ENCODE results near the gene POFUT1. TPM values are rescaled to one million over a fixed set of nuclear protein-coding genes. Genes with fewer than 3 reads are reported as not detected.

The POFUT1 gene
- total RNA-seq, 1 experiment from 2014 or later, result 52.4 TPM

DNA sequence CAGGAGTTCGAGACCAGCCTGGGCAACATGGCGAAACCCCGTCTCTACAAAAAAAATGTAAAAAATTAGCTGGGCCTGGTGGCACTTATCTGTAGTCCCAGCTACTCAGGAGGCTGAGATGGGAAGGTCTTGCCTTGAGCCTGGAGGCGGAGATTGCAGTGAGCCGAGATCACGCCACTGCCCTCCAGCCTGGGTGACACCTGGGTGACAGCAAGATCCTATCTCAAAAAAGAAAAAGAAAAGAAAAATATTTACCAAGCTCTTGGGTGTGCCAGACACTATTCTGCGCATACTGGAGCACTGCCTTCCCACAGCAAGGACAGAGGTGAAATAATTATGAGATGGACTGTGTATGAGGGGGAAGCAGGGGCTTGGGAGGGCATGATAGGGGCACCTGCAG is 19.6 kb downstream of the POFUT1 start:
- Histone ChIP-seq H3K9me3 (replicated peaks) (no peaks in the 10 kb centered on the region), H3K27me3 (replicated peaks) (no peaks in the 10 kb centered on the region), H3K36me3 (peaks cover 79% of the 10 kb centered on the region), H3K4me1 (replicated peaks) (no peaks in the 10 kb centered on the region), H3K4me3 (no peak overlapping the region), H3K27ac (no peak overlapping the region)
- DNase-seq (ENCODE audit: low read depth in 1 of 2, low spot score in 2 of 2), result no peak

DNA sequence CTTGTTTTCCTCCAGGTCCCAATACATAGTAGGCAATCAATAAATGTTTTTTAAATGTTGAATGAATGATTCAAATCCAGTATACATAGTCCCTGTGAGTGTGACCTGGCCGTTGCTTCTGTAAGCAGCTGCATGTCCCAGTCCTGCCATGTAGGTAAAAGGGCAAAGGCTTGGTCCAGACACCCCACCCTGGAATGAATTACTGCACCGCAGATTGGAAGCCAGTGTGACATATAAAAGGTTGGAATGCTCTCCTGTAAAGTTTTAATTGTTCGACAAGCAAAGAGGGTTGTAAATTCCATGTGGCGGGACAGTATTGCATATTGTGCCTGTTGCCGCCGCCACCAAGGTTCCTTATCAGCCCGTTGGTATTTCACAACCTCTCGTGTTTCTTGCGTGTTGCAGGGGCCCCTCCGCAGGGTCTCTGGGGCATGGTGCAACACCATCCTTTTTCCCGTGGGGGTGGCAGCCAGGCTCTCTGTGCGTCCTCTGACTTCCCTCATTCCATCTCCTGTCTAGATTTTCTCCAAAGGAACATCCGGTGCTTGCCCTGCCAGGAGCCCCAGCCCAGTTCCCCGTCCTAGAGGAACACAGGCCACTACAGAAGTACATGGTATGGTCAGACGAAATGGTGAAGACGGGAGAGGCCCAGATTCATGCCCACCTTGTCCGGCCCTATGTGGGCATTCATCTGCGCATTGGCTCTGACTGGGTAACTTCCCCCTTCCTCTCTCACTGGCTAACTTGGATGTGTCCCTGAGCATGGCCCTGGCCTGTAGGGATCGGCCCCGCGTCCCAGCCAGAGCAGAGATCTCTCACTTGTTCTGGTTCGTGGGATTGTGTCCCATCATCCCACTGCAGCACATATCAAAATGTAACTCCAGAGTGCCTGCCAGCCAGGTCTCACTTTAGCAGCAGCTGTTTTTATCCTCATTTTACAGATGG is 20.3 kb downstream of the POFUT1 start:
- no peaks in the 10 kb centered on the region for H3K4me1 ChIP-seq (replicated peaks)
- no peak for DNase-seq (ENCODE audit: low read depth in 1 of 2, low spot score in 2 of 2)
- H3K36me3 ChIP-seq, result peaks cover 79% of the 10 kb centered on the region
- no peak overlapping the region for H3K4me3 ChIP-seq
- no peak overlapping the region for H3K27ac ChIP-seq
- no peaks in the 10 kb centered on the region for H3K27me3 ChIP-seq (replicated peaks)
- no peaks in the 10 kb centered on the region for H3K9me3 ChIP-seq (replicated peaks)

DNA sequence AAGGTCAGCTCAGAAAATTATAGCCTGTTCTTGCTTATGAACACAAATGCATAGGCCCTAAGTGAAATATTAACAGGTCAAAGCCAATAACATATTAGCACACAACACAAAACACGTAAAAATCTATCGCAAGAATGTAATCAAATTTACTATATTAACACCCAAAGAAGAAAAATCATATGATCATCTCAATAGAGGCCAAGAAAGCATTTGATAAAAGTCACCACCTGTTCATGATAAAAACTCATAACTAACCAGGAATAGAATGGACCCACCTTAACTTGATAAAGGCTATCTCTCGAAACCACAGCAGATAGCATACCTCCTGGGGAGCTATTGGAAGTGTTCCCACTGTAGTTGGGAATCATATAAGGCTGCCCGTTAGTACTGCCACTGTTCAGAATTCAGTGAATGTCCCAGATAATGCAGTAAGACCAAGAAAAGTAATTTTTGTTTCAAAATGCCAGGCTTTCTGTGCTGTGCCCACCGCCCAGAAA is 21.6 kb downstream of the POFUT1 start:
- Histone ChIP-seq H3K9me3 (replicated peaks) (no peaks in the 10 kb centered on the region), H3K36me3 (peaks cover 80% of the 10 kb centered on the region), H3K4me3 (no peak overlapping the region), H3K27me3 (replicated peaks) (no peaks in the 10 kb centered on the region), H3K27ac (no peak overlapping the region), H3K4me1 (replicated peaks) (no peaks in the 10 kb centered on the region)
- no peak for DNase-seq (ENCODE audit: low read depth in 1 of 2, low spot score in 2 of 2)

DNA sequence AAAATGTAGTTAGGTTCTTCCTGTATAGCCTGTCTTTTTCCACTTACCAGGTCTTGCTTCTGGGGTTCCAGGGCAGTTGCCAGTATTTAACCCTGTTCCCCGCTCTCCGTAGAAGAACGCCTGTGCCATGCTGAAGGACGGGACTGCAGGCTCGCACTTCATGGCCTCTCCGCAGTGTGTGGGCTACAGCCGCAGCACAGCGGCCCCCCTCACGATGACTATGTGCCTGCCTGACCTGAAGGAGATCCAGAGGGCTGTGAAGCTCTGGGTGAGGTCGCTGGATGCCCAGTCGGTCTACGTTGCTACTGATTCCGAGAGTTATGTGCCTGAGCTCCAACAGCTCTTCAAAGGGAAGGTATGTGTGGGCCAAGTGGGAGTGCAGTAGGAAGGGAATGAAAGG is 23.0 kb downstream of the POFUT1 start:
- H3K9me3 ChIP-seq (replicated peaks), result no peaks in the 10 kb centered on the region
- no peaks in the 10 kb centered on the region for H3K27me3 ChIP-seq (replicated peaks)
- no peak overlapping the region for H3K27ac ChIP-seq
- DNase-seq (ENCODE audit: low read depth in 1 of 2, low spot score in 2 of 2), result no peak
- no peaks in the 10 kb centered on the region for H3K4me1 ChIP-seq (replicated peaks)
- no peak overlapping the region for H3K4me3 ChIP-seq
- peaks cover 87% of the 10 kb centered on the region for H3K36me3 ChIP-seq

DNA sequence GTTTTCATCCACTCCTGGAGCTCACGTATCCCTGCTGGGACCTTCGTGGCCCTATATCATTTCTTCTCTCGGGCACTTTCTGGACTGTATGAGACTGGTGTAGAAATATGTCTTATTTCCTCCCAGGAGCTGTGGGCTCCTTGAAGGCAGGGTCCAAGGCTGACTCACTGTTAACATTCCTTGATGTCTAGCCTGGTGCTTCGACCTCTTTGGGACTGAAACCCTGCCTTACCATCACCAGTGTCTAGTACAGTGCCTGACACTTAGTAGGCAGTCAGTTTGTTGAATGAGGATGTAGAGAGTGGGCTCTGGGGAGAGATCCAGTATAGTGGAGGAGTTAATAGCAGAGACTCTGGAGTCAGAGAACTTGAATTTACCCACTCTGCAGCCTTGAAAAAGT is 23.6 kb downstream of the POFUT1 start:
- DNase-seq (ENCODE audit: low read depth in 1 of 2, low spot score in 2 of 2), result no peak
- H3K27ac ChIP-seq, result no peak overlapping the region
- peaks cover 90% of the 10 kb centered on the region for H3K36me3 ChIP-seq
- no peaks in the 10 kb centered on the region for H3K27me3 ChIP-seq (replicated peaks)
- H3K4me3 ChIP-seq, result no peak overlapping the region
- no peaks in the 10 kb centered on the region for H3K9me3 ChIP-seq (replicated peaks)
- no peaks in the 10 kb centered on the region for H3K4me1 ChIP-seq (replicated peaks)

DNA sequence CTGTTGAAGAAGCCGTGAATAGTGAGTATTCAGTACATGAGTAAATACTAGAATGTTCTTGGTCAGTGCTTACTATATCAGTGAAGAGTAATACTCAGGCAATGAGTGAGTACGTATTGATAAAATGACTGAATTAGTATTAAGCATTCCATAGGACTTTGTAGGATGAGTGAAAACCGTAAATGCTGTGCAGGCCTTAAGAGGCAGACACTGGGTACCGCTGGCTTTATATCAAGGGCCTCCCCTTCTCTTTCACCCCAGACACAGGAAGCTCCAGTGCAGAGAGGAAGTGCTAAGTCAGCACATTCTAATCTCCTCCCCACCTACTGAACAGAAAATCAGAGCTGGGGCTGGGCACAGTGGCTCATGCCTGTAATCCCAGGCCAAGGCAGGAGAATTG is 24.2 kb downstream of the POFUT1 start:
- Histone ChIP-seq H3K27ac (no peak overlapping the region), H3K36me3 (peaks cover 84% of the 10 kb centered on the region), H3K4me3 (no peak overlapping the region), H3K27me3 (replicated peaks) (no peaks in the 10 kb centered on the region), H3K9me3 (replicated peaks) (no peaks in the 10 kb centered on the region), H3K4me1 (replicated peaks) (no peaks in the 10 kb centered on the region)
- DNase-seq (ENCODE audit: low read depth in 1 of 2, low spot score in 2 of 2), result no peak

DNA sequence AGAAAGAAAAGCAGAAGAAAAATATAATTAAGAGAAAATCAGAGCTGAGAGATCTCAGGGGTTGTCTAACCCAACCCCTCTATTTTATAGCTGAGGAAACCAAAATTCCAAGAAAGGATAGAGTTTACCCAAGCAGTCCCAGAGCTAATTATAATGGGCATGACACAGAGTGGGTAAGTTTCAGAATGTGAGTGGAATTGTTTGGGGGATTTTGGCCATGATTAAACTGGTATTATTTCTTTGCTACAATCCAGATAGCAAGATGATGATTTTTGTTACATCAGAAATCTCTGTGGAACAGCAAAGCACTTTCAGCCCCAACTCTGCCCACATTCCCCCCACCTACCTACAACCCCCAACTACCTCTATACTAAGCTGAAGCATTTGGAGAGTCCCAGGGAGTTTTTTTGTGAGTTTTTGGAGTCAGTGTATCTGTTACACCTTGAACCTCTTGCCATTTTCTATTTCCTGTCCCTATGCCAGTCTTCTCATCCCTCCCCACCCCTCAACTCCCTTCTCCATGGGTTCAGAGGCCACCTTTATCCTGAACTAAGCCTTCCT is 24.7 kb downstream of the POFUT1 start:
- H3K9me3 ChIP-seq (replicated peaks), result no peaks in the 10 kb centered on the region
- H3K4me1 ChIP-seq (replicated peaks), result no peaks in the 10 kb centered on the region
- H3K27me3 ChIP-seq (replicated peaks), result no peaks in the 10 kb centered on the region
- no peak for DNase-seq (ENCODE audit: low read depth in 1 of 2, low spot score in 2 of 2)
- no peak overlapping the region for H3K4me3 ChIP-seq
- peaks cover 78% of the 10 kb centered on the region for H3K36me3 ChIP-seq
- H3K27ac ChIP-seq, result no peak overlapping the region

DNA sequence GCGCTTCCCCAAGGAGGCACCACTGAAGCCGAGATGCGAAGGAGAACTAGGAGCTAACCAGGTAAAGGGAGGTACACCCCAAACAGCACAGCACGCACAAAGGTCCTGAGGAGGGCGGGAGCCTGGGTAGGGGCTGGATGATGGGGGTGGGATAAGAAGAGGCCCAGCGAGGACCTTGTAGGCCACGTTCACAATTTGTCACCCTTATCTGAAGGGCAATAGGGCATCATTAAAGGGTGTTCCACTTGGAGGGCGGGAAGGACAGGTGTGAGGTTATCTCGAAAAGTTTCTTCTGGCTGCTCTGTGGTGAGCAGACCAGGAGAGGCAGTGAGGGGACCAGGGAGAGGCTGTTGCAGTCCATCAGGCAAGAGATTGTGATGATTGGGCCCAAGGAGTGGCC is 25.6 kb downstream of the POFUT1 start:
- DNase-seq (ENCODE audit: low read depth in 1 of 2, low spot score in 2 of 2), result no peak
- no peak overlapping the region for H3K4me3 ChIP-seq
- H3K27ac ChIP-seq, result no peak overlapping the region
- H3K4me1 ChIP-seq (replicated peaks), result no peaks in the 10 kb centered on the region
- no peaks in the 10 kb centered on the region for H3K9me3 ChIP-seq (replicated peaks)
- peaks cover 74% of the 10 kb centered on the region for H3K36me3 ChIP-seq
- no peaks in the 10 kb centered on the region for H3K27me3 ChIP-seq (replicated peaks)

DNA sequence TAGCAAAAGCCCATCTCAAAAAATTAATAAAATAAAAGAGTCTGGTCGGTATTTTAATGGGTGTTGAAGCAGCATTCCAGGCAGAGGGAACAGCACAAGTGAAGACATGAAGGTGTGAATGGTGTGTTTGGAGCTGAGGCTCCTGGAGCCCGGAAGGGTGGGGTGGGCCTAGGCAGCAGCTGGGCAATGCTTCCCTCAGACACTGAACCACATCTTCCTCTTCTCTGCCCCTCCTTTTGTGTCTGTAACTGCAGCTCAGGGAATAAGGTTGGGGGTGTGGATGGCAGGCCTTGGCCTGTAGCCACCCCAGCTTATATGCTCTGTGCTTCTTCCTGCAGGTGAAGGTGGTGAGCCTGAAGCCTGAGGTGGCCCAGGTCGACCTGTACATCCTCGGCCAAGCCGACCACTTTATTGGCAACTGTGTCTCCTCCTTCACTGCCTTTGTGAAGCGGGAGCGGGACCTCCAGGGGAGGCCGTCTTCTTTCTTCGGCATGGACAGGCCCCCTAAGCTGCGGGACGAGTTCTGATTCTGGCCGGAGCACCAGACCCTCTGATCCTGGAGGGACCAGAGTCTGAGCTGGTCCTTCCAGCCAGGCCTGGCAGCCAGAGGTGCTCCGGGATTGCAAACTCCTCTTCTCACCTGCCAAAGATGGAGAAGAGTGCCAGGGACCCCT is 26.6 kb downstream of the POFUT1 start:
- Histone ChIP-seq H3K4me1 (replicated peaks) (no peaks in the 10 kb centered on the region), H3K4me3 (no peak overlapping the region), H3K9me3 (replicated peaks) (no peaks in the 10 kb centered on the region), H3K36me3 (peaks cover 64% of the 10 kb centered on the region), H3K27ac (no peak overlapping the region), H3K27me3 (replicated peaks) (no peaks in the 10 kb centered on the region)
- no peak for DNase-seq (ENCODE audit: low read depth in 1 of 2, low spot score in 2 of 2)

DNA sequence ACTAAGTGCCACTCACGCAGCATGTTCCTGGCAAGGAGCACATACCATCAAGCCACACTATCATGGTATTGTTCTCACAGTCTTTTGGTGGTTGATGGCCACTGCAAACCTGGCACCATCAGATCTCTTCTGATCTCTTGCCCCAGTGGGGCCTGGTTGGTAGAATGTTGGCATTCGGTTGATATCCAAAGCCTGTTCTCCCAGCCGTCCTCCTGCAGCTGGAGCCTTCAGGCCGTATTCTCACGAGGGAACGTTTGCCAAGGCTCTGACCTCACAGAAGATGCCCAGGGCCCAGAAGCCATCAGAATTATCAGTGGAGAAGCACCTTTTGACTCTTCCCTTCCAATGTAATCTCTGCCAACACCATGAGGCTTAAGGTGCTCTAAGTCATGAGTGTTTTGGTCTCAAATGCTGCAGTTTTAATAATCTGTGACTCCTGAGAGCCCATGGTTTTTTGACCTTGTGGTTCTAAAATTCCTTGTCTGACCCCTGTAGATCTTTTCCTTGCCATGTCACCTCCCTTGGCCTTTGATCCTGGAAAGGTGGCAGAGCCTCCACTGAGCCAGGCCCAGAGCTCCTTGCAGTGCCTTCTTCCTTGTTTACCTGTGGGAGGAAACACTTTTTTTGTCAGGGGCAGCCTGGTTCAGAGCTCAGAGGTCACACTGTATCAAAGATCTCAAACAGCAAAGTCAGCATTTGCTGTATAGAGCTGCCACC is 27.8 kb downstream of the POFUT1 start:
- DNase-seq (ENCODE audit: low read depth in 1 of 2, low spot score in 2 of 2), result no peak
- H3K4me3 ChIP-seq, result no peak overlapping the region
- no peaks in the 10 kb centered on the region for H3K4me1 ChIP-seq (replicated peaks)
- H3K27ac ChIP-seq, result no peak overlapping the region
- H3K27me3 ChIP-seq (replicated peaks), result no peaks in the 10 kb centered on the region
- H3K36me3 ChIP-seq, result peaks cover 53% of the 10 kb centered on the region
- H3K9me3 ChIP-seq (replicated peaks), result no peaks in the 10 kb centered on the region

DNA sequence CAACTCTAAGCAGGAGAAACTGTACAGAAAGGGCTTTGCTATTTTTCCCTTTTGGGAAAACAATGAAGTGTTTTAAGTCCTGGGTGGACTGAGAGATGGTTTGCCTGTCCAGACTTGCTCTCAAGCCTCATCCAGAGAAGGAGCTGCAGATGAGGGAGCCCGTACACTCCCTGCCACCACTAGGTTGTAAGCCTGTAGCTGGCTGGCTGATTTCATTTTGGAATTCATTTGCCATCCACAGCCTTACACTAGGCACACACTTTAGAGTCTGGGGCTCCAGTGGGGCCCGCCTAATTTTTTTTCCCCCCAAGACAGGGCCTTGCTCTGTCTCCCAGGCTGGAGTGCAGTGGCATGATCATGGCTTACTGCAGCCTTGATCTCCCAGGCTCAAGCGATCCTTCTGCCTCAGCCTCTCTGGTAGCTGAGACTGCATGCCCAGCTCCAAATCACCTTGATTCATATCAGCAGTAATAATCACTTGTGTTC is 28.4 kb downstream of the POFUT1 start:
- Histone ChIP-seq H3K9me3 (replicated peaks) (no peaks in the 10 kb centered on the region), H3K4me1 (replicated peaks) (no peaks in the 10 kb centered on the region), H3K4me3 (no peak overlapping the region), H3K27ac (no peak overlapping the region), H3K27me3 (replicated peaks) (no peaks in the 10 kb centered on the region), H3K36me3 (peaks cover 49% of the 10 kb centered on the region)
- DNase-seq (ENCODE audit: low read depth in 1 of 2, low spot score in 2 of 2), result no peak

DNA sequence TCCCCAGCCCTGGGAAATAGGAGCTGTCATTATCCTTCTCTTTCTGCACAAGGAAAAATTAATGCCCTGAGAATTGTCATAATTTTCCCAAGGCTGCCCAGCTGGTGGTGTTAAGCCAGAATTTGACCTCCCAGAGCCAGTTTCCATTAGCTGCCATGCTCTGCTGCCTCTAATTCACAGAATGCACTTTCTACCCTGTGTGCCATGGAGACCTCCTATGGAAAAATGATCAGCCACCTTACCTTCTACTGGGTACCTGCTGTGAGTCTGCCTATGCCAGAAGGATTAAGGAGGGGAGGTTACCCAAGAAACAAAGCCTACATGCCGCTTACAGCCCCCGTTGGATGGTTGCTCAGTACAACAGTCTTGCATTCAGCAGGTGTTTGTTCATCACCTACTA is 29.1 kb downstream of the POFUT1 start:
- no peaks in the 10 kb centered on the region for H3K4me1 ChIP-seq (replicated peaks)
- peaks cover 41% of the 10 kb centered on the region for H3K36me3 ChIP-seq
- no peak overlapping the region for H3K27ac ChIP-seq
- DNase-seq (ENCODE audit: low read depth in 1 of 2, low spot score in 2 of 2), result no peak
- no peaks in the 10 kb centered on the region for H3K9me3 ChIP-seq (replicated peaks)
- no peak overlapping the region for H3K4me3 ChIP-seq
- H3K27me3 ChIP-seq (replicated peaks), result no peaks in the 10 kb centered on the region

DNA sequence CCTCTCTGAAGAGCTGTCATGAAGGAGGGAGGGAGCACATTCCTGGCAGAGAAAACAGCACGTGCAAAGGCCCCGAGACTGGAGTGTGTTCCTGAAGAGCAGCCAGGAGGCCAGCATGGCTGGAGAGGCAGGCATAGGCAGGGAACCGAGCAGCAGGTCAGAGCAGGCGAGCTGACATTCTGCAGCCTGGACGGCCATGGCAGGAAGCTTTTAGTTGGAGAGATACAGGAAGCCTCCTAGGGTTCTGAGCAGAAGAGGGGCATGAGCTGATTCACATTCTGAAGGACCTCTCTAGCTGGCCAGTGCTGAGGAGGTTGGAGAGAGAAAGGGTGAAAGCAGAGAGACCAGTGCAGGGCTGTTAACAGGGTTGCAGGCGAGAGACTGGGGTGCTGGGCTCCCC is 29.7 kb downstream of the POFUT1 start:
- no peak for DNase-seq (ENCODE audit: low read depth in 1 of 2, low spot score in 2 of 2)
- Histone ChIP-seq H3K4me3 (no peak overlapping the region), H3K36me3 (peaks cover 35% of the 10 kb centered on the region), H3K9me3 (replicated peaks) (no peaks in the 10 kb centered on the region), H3K4me1 (replicated peaks) (no peaks in the 10 kb centered on the region), H3K27me3 (replicated peaks) (no peaks in the 10 kb centered on the region), H3K27ac (no peak overlapping the region)
